IMR-90 (cell line): Measurements from ENCODE around the gene CPXM2. TPM values are rescaled to one million over a fixed set of nuclear protein-coding genes. Genes with fewer than 3 reads are reported as not detected.

ENCODE experiments used
- ATAC-seq: fragments of 200-7000 bp; cut with Tn5 transposase; 2 replicates; pipeline ENCODE4 v1.9.1; 2020; ENCODE audit warnings: low read depth, mild to moderate bottlenecking, moderate library complexity
- Bru-seq: library from RNA; stranded (reverse); fragments of 400-500 nt; gene quantifications from one replicate; lab custom pipeline; 2021; lab: Mats Ljungman, UMichigan
- BruChase-seq, 2 experiments: library from RNA; stranded (reverse); fragments of 400-500 nt; gene quantifications; one replicate each; lab custom pipeline; 2021; lab: Mats Ljungman, UMichigan
- BruUV-seq: library from RNA; stranded (reverse); fragments of 400-500 nt; replicated peaks from 2 replicates; lab custom pipeline; 2021; lab: Mats Ljungman, UMichigan
- CTCF ChIA-PET: fragments of 300-600 bp; formaldehyde crosslinking; extraction: SDS; loops from one replicate; lab custom pipeline; 2021; ENCODE audit warnings: antibody characterized with exemption; lab: Yijun Ruan, JAX
- POLR2A ChIA-PET: fragments of 300-600 bp; sonication (Branson Sonifier 250); formaldehyde crosslinking; loops from one replicate; lab custom pipeline; 2022; ENCODE audit warnings: antibody characterized with exemption; ENCODE audit not compliant: unreplicated experiment; lab: Charles Lee
- DNase-seq: peaks from one replicate; pipeline ENCODE4 v3.0.0; 2013
- H2AFZ ChIP-seq: replicated peaks from 2 replicates; pipeline ENCODE3; 2013; ENCODE audit warnings: low read length, mild to moderate bottlenecking; ENCODE audit not compliant: poor library complexity
- H2AK5ac ChIP-seq: 2 replicates; pipeline ENCODE4 v1.6.1; 2013; ENCODE audit warnings: low read depth, low read length, inconsistent platforms
- H2AK9ac ChIP-seq: replicated peaks from 2 replicates; pipeline ENCODE3; 2013; ENCODE audit warnings: mild to moderate bottlenecking, low read depth, low read length, moderate library complexity; ENCODE audit not compliant: poor library complexity
- H2BK120ac ChIP-seq: 2 replicates; pipeline ENCODE4 v1.6.1; 2013; ENCODE audit warnings: low read depth, low read length, inconsistent platforms
- H2BK15ac ChIP-seq: 3 replicates; pipeline ENCODE4 v1.6.1; 2013; ENCODE audit warnings: low read depth, low read length, inconsistent platforms
- H2BK20ac ChIP-seq: 2 replicates; pipeline ENCODE4 v1.6.1; 2013; ENCODE audit warnings: low read depth, mild to moderate bottlenecking, inconsistent platforms, low read length, moderate library complexity
- H2BK5ac ChIP-seq: 2 replicates; pipeline ENCODE4 v1.6.1; 2013; ENCODE audit warnings: mild to moderate bottlenecking, low read depth, low read length, inconsistent platforms; ENCODE audit not compliant: poor library complexity, severe bottlenecking
- H3K14ac ChIP-seq: replicated peaks from 2 replicates; pipeline ENCODE4 v1.6.1; 2013; ENCODE audit warnings: low read depth, low read length, inconsistent platforms
- H3K18ac ChIP-seq: 2 replicates; pipeline ENCODE4 v1.6.1; 2013; ENCODE audit warnings: low read depth, low read length, control low read depth
- H3K23ac ChIP-seq: 2 replicates; pipeline ENCODE4 v1.6.1; 2013; ENCODE audit warnings: low read depth, low read length, inconsistent platforms
- H3K27ac ChIP-seq: 2 replicates; pipeline ENCODE4 v1.5.1; 2013; ENCODE audit warnings: mild to moderate bottlenecking, control low read depth, low read length; ENCODE audit not compliant: insufficient read depth
- H3K27me3 ChIP-seq: 2 replicates; pipeline ENCODE4 v1.6.1; 2013; ENCODE audit warnings: low read length; ENCODE audit not compliant: control insufficient read depth, insufficient read depth
- H3K36me3 ChIP-seq: 2 replicates; pipeline ENCODE4 v1.6.1; 2013; ENCODE audit warnings: low read length, mixed read lengths; ENCODE audit not compliant: control insufficient read depth, insufficient read depth
- H3K4ac ChIP-seq: 2 replicates; pipeline ENCODE4 v1.6.1; 2013; ENCODE audit warnings: low read depth, low read length, inconsistent platforms
- H3K4me1 ChIP-seq: 2 replicates; pipeline ENCODE4 v1.6.1; 2013; ENCODE audit warnings: low read length, mixed read lengths; ENCODE audit not compliant: control insufficient read depth, insufficient read depth
- H3K4me2 ChIP-seq: 2 replicates; pipeline ENCODE4 v1.6.1; 2013; ENCODE audit warnings: low read depth, mild to moderate bottlenecking, control low read depth, low read length, moderate library complexity
- H3K4me3 ChIP-seq: 2 replicates; pipeline ENCODE4 v1.5.1; 2013; ENCODE audit warnings: low read depth, mild to moderate bottlenecking, control low read depth, low read length, moderate library complexity; ENCODE audit not compliant: insufficient read depth
- H3K56ac ChIP-seq: 2 replicates; pipeline ENCODE4 v1.6.1; 2013; ENCODE audit warnings: low read length, inconsistent platforms; ENCODE audit not compliant: insufficient read depth; ENCODE audit errors: extremely low read depth
- H3K79me1 ChIP-seq, 2 experiments: 2 replicates each; pipeline ENCODE4 v1.6.1; 2013; ENCODE audit warnings: low read length in 2 of 2, inconsistent platforms in 1 of 2, low read depth in 1 of 2
- H3K9ac ChIP-seq: 2 replicates; pipeline ENCODE4 v1.6.1; 2013; ENCODE audit warnings: low read depth, low read length, control low read depth
- H3K9me1 ChIP-seq: 2 replicates; pipeline ENCODE4 v1.6.1; 2013; ENCODE audit warnings: low read length, inconsistent platforms; ENCODE audit not compliant: insufficient read depth
- H3K9me3 ChIP-seq: 2 replicates; pipeline ENCODE4 v1.6.1; 2013; ENCODE audit warnings: low read length; ENCODE audit not compliant: control insufficient read depth, insufficient read depth
- H4K20me1 ChIP-seq: 2 replicates; pipeline ENCODE4 v1.6.1; 2013; ENCODE audit warnings: low read length, inconsistent platforms; ENCODE audit not compliant: insufficient read depth
- H4K5ac ChIP-seq: 2 replicates; pipeline ENCODE4 v1.6.1; 2013; ENCODE audit warnings: mild to moderate bottlenecking, low read depth, low read length, control low read depth
- H4K8ac ChIP-seq, 2 experiments: 2 replicates each; pipeline ENCODE4 v1.6.1; 2013; ENCODE audit warnings: low read depth in 2 of 2, low read length in 2 of 2, control low read depth in 1 of 2, inconsistent platforms in 1 of 2
- H4K91ac ChIP-seq: 2 replicates; pipeline ENCODE4 v1.6.1; 2013; ENCODE audit warnings: low read depth, low read length, inconsistent platforms; ENCODE audit not compliant: insufficient read depth
- CEBPB ChIP-seq: IDR thresholded peaks from 2 replicates; pipeline ENCODE4 v1.6.1; 2012; ENCODE audit warnings: low read depth, low read length, improper control_type of control experiment
- CHD1 ChIP-seq: IDR thresholded peaks from 2 replicates; pipeline ENCODE4 v1.6.1; 2012; ENCODE audit warnings: low read depth, low read length, improper control_type of control experiment
- CTCF ChIP-seq: conservative IDR thresholded peaks from 2 replicates; pipeline ENCODE4 v1.5.1; 2012; ENCODE audit warnings: mild to moderate bottlenecking, low read depth, low read length, improper control_type of control experiment
- ELK1 ChIP-seq: fragments of 150-350 bp; IDR thresholded peaks from 2 replicates; pipeline ENCODE4 v1.6.1; 2016; ENCODE audit warnings: low read depth, mild to moderate bottlenecking, low read length, moderate library complexity, borderline replicate concordance
- MAFK ChIP-seq: IDR thresholded peaks from 2 replicates; pipeline ENCODE4 v1.6.1; 2012; ENCODE audit warnings: low read depth, low read length, improper control_type of control experiment
- MAZ ChIP-seq: IDR thresholded peaks from 2 replicates; pipeline ENCODE4 v1.6.1; 2012; ENCODE audit warnings: low read depth, mild to moderate bottlenecking, low read length, improper control_type of control experiment, moderate library complexity, borderline replicate concordance
- MXI1 ChIP-seq: IDR thresholded peaks from 2 replicates; pipeline ENCODE4 v1.6.1; 2012; ENCODE audit warnings: low read depth, mild to moderate bottlenecking, low read length, moderate library complexity, borderline replicate concordance
- POLR2A ChIP-seq: IDR thresholded peaks from 2 replicates; pipeline ENCODE4 v1.6.1; 2012; ENCODE audit warnings: mild to moderate bottlenecking, low read depth, low read length
- RAD21 ChIP-seq: IDR thresholded peaks from 2 replicates; pipeline ENCODE4 v1.6.1; 2012; ENCODE audit warnings: low read length, improper control_type of control experiment
- RCOR1 ChIP-seq: IDR thresholded peaks from 2 replicates; pipeline ENCODE4 v1.6.1; 2012; ENCODE audit warnings: mild to moderate bottlenecking, low read length, improper control_type of control experiment; ENCODE audit not compliant: insufficient replicate concordance
- RFX5 ChIP-seq: IDR thresholded peaks from 2 replicates; pipeline ENCODE4 v1.8.0; 2012; ENCODE audit warnings: low read depth, mild to moderate bottlenecking, low read length, moderate library complexity
- SMC3 ChIP-seq: fragments of 150-350 bp; IDR thresholded peaks from 2 replicates; pipeline ENCODE4 v1.6.1; 2016; ENCODE audit warnings: low read depth, mild to moderate bottlenecking, antibody characterized with exemption, low read length, moderate library complexity
- USF2 ChIP-seq: fragments of 150-350 bp; IDR thresholded peaks from 2 replicates; pipeline ENCODE4 v1.6.1; 2017; ENCODE audit warnings: mild to moderate bottlenecking, antibody characterized with exemption, low read length, low read depth
- WGBS, 2 experiments: methylation state at CpG; one replicate each; pipeline versions ENCODE4 v1.1.5 to v1.1.7; 2013; ENCODE audit warnings: missing lambda C conversion rate in 2 of 2; ENCODE audit not compliant: insufficient read length in 1 of 2; ENCODE audit errors: extremely low coverage in 2 of 2; 5-methylcytosine and 5-hydroxymethylcytosine counted together
- dilution Hi-C: fragments of 300-500 bp; cut with HindIII; formaldehyde crosslinking; loops from one replicate; pipeline ENCODE4 v1.14.3; 2018; ENCODE audit warnings: low sequenced_read_pairs; ENCODE audit not compliant: unreplicated experiment
- in situ Hi-C: fragments of 300-500 bp; cut with MboI; formaldehyde crosslinking; loops from 3 replicates; pipeline ENCODE4 v1.14.3; 2019; ENCODE audit warnings: low sequenced_read_pairs, inconsistent platforms, mixed read lengths
- intact Hi-C: fragments of 100-400 bp; cut with micrococcal nuclease; formaldehyde crosslinking; loops from 2 replicates; pipeline ENCODE4 v1.10.0; 2022
- long read RNA-seq: library from polyadenylated mRNA; unstranded; transcript quantifications from one replicate; pipeline ENCODE4 v2.0.0, GENCODE V29; 2021; ENCODE audit not compliant: unreplicated experiment
- polyA plus RNA-seq, 3 experiments: library from polyadenylated mRNA; depleted of rRNA; stranded (reverse); fragments of >200 nt; gene quantifications; 2 replicates each; pipeline ENCODE4 v1.2.3, GENCODE V29; 2012; ENCODE audit warnings: low replicate concordance in 1 of 3
- total RNA-seq: library from RNA; depleted of rRNA; stranded (reverse); fragments of >200 nt; gene quantifications from 2 replicates; pipeline ENCODE4 v1.2.3, GENCODE V29; 2012; rRNA removed

CPXM2 gene
- total RNA-seq (not detected in 2 replicates), polyA plus RNA-seq (2012; rRNA removed) (not detected in 2 replicates), Bru-seq, nascent RNA (percentile 0 among the genes with signal in this experiment), BruChase-seq, experiment 1, labeled RNA remaining after a 6-hour chase (not detected), BruChase-seq, experiment 2, labeled RNA remaining after a 2-hour chase (percentile 0 among the genes with signal in this experiment)
- polyA plus RNA-seq (2012; cell fraction: cytosol; rRNA removed): not detected in 2 replicates
- not detected in 2 replicates for polyA plus RNA-seq (2012; cell fraction: nucleus; rRNA removed; ENCODE audit: low replicate concordance)
- long read RNA-seq: 0 reads

GRCh38 chr10:123891144-123892071 lies at the start of gene CPXM2:
Gene CPXM2, minus strand, starts transcription at chr10:123891807. Its CDS starts 148 bp downstream, at chr10:123891659.
- Histone ChIP-seq H3K4ac (no peak within 1 kb of the TSS), H3K4me2 (no peak within 1 kb of the TSS), H3K4me3 (no peak within 1 kb of the TSS), H3K9ac (no peak within 1 kb of the TSS), H3K4me1 (no peaks in the 10 kb centered on the region), H2BK5ac (no peak within 1 kb of the TSS), H4K20me1 (no peaks in the 10 kb centered on the region), H2AK9ac (no peak within 1 kb of the TSS), H4K91ac (no peak within 1 kb of the TSS), H3K27me3 (no peaks in the 10 kb centered on the region), H2BK120ac (no peak within 1 kb of the TSS), H3K56ac (no peak within 1 kb of the TSS), H3K36me3 (no peaks in the 10 kb centered on the region), H3K79me1 (no peaks in the 10 kb centered on the region), H3K18ac (no peak within 1 kb of the TSS), H2AK5ac (no peak within 1 kb of the TSS), H4K5ac (no peak within 1 kb of the TSS), H2BK15ac (no peak within 1 kb of the TSS), H3K9me1 (no peaks in the 10 kb centered on the region), H3K14ac (no peak within 1 kb of the TSS), H3K27ac (no peak within 1 kb of the TSS), H3K23ac (no peak within 1 kb of the TSS), H2AFZ (no peak within 1 kb of the TSS), H3K9me3 (peaks cover 26% of the 10 kb centered on the region), H2BK20ac (no peak within 1 kb of the TSS), H4K8ac (no peak within 1 kb of the TSS)
- BruUV-seq: no TSS peak
- CTCF ChIA-PET: no interaction called here
- dilution Hi-C loops (no loop called here), intact Hi-C loops (no loop called here), in situ Hi-C loops (no loop called here)
- DNase-seq: no peak
- 8% methylated on average over 21 of the region's 80 CpGs; no CpG with 5 or more reads in 1 of the 2 experiments for WGBS, 2 experiments
- no peak for ATAC-seq
- POLR2A ChIA-PET: no interaction called here
- TF ChIP-seq ELK1: no peak
- TF ChIP-seq CEBPB: no peak
- TF ChIP-seq MAZ: no peak
- no peak for TF ChIP-seq CTCF
- TF ChIP-seq RCOR1: no peak
- TF ChIP-seq SMC3: no peak
- TF ChIP-seq CHD1: no peak
- no peak for TF ChIP-seq RAD21
- TF ChIP-seq RFX5: no peak
- TF ChIP-seq MXI1: no peak
- TF ChIP-seq USF2: no peak
- TF ChIP-seq POLR2A: no peak
- TF ChIP-seq MAFK: no peak
